Endothelial cell of umbilical vein (primary cell): ENCODE results near the gene ASB13. TPM values are rescaled to one million over a fixed set of nuclear protein-coding genes. Genes with fewer than 3 reads are reported as not detected.

Source experiments
- BruUV-seq: library from RNA; stranded (reverse); fragments of 400-500 nt; replicated peaks from 2 replicates; lab custom pipeline; 2021; lab: Mats Ljungman, UMichigan
- CTCF ChIA-PET: fragments of 300-600, 350-600 bp; sonication (Branson Sonifier 250); formaldehyde crosslinking; loops from one replicate; lab custom pipeline; 2021; ENCODE audit warnings: antibody characterized with exemption, inconsistent platforms; lab: Charles Lee
- POLR2A ChIA-PET: fragments of 300-600, 350-600 bp; sonication (Branson Sonifier 250); formaldehyde crosslinking; loops from one replicate; lab custom pipeline; 2021; ENCODE audit warnings: antibody characterized with exemption, inconsistent platforms; lab: Charles Lee
- DNase-seq: peaks from one replicate; pipeline ENCODE4 v3.0.0-alpha.2; 2011; ENCODE audit warnings: low read depth, low spot score
- FAIRE-seq: peaks from 2 replicates; lab custom pipeline; 2011; peaks lifted over from hg19 to GRCh38; lab: Jason Lieb, UNC
- H2AFZ ChIP-seq: 2 replicates; pipeline ENCODE4 v1.6.0; 2012; ENCODE audit warnings: low read depth, low read length, control low read depth, inconsistent platforms
- H3K27ac ChIP-seq: 2 replicates; pipeline ENCODE4 v1.5.1; 2011; ENCODE audit warnings: low read depth, mild to moderate bottlenecking, control low read depth, low read length, moderate library complexity; ENCODE audit not compliant: insufficient read depth
- H3K27me3 ChIP-seq, 2 experiments: 2 replicates each; pipeline versions ENCODE4 v1.6.0 to v1.6.1; 2011; ENCODE audit warnings: low read length in 2 of 2, mixed read lengths in 1 of 2; ENCODE audit not compliant: control insufficient read depth in 2 of 2, insufficient read depth in 2 of 2
- H3K36me3 ChIP-seq, 2 experiments: 2 replicates in 1 of 2; 3 replicates in 1 of 2; pipeline ENCODE4 v1.5.1; 2011; ENCODE audit warnings: low read length in 2 of 2, mild to moderate bottlenecking in 1 of 2, moderate library complexity in 1 of 2; ENCODE audit not compliant: control insufficient read depth in 2 of 2, insufficient read depth in 2 of 2; ENCODE audit errors: extremely low read depth in 1 of 2
- H3K4me1 ChIP-seq: 3 replicates; pipeline ENCODE4 v1.5.1; 2011; ENCODE audit warnings: mild to moderate bottlenecking, low read length; ENCODE audit not compliant: control insufficient read depth, insufficient read depth; ENCODE audit errors: extremely low read depth
- H3K4me2 ChIP-seq: 2 replicates; pipeline ENCODE4 v1.6.1; 2011; ENCODE audit warnings: low read length, control low read depth, mixed read lengths; ENCODE audit not compliant: insufficient read depth
- H3K4me3 ChIP-seq, 3 experiments: fragments of 200-600 bp in 1 of 3; sonication (generic), shearing (Covaris generic) in 1 of 3; replicated peaks in 1 of 3; 2 replicates each; pipeline ENCODE4 v1.5.1; 2011 to 2016; ENCODE audit warnings: control low read depth in 3 of 3, low read length in 3 of 3, mild to moderate bottlenecking in 2 of 3, inconsistent platforms in 1 of 3, low read depth in 1 of 3, moderate library complexity in 1 of 3; ENCODE audit not compliant: insufficient read depth in 1 of 3
- H3K79me2 ChIP-seq: 2 replicates; pipeline ENCODE4 v1.6.0; 2012; ENCODE audit warnings: low read length, inconsistent platforms; ENCODE audit not compliant: control insufficient read depth, insufficient read depth
- H3K9ac ChIP-seq: replicated peaks from 2 replicates; pipeline ENCODE3; 2011; ENCODE audit warnings: low read length, control low read depth; ENCODE audit not compliant: insufficient read depth; ENCODE audit errors: extremely low read depth
- H3K9me1 ChIP-seq: replicated peaks from 3 replicates; pipeline ENCODE4 v1.6.0; 2011; ENCODE audit warnings: mild to moderate bottlenecking, low read length; ENCODE audit not compliant: control insufficient read depth, insufficient read depth; ENCODE audit errors: extremely low read depth
- H3K9me3 ChIP-seq: replicated peaks from 2 replicates; pipeline ENCODE4 v1.5.1; 2012; ENCODE audit warnings: low read length, inconsistent platforms; ENCODE audit not compliant: control insufficient read depth, insufficient read depth
- H4K20me1 ChIP-seq: replicated peaks from 2 replicates; pipeline ENCODE3; 2011; ENCODE audit warnings: mild to moderate bottlenecking, low read length; ENCODE audit not compliant: control insufficient read depth, insufficient read depth; ENCODE audit errors: extremely low read depth
- CTCF ChIP-seq, 2 donors: IDR thresholded peaks; 1 replicate in 1 of 2; 2 replicates in 1 of 2; pipeline ENCODE4 v1.5.1; 2011; ENCODE audit warnings: low read length in 2 of 2, mild to moderate bottlenecking in 2 of 2, moderate library complexity in 2 of 2, control low read depth in 1 of 2, inconsistent platforms in 1 of 2, low read depth in 1 of 2; ENCODE audit not compliant: insufficient read depth in 1 of 2; ENCODE audit errors: extremely low read depth in 1 of 2
- EZH2 ChIP-seq: IDR thresholded peaks from 2 replicates; pipeline ENCODE4 v1.6.1; 2012; ENCODE audit warnings: borderline replicate concordance, low read depth, mild to moderate bottlenecking, moderate library complexity, low read length, inconsistent platforms; ENCODE audit not compliant: severe bottlenecking
- FOS ChIP-seq: IDR thresholded peaks from 2 replicates; pipeline ENCODE4 v1.6.1; 2011; ENCODE audit warnings: mild to moderate bottlenecking, low read length, moderate library complexity, borderline replicate concordance; ENCODE audit not compliant: insufficient read depth
- GATA2 ChIP-seq: IDR thresholded peaks from 2 replicates; pipeline ENCODE4 v1.7.0; 2011; ENCODE audit warnings: low read depth, mild to moderate bottlenecking, moderate library complexity, mixed read lengths, low read length; ENCODE audit not compliant: insufficient read length, insufficient read depth
- JUN ChIP-seq: IDR thresholded peaks from 2 replicates; pipeline ENCODE4 v1.6.1; 2011; ENCODE audit warnings: borderline replicate concordance, low read depth; ENCODE audit not compliant: insufficient read length, insufficient read depth
- MAX ChIP-seq: IDR thresholded peaks from 2 replicates; pipeline ENCODE4 v1.6.1; 2011; ENCODE audit not compliant: insufficient read depth, insufficient read length
- MYC ChIP-seq: IDR thresholded peaks from one replicate; pipeline ENCODE4 v1.6.1; 2011; ENCODE audit warnings: mild to moderate bottlenecking, low read depth, low read length
- POLR2A ChIP-seq: IDR thresholded peaks from 2 replicates; pipeline ENCODE4 v1.6.1; 2012; ENCODE audit warnings: low read depth, mild to moderate bottlenecking, control low read depth, low read length
- POLR2AphosphoS5 ChIP-seq: IDR thresholded peaks from 2 replicates; pipeline ENCODE4 v1.6.1; 2012; ENCODE audit warnings: low read depth, mild to moderate bottlenecking, control low read depth, low read length, moderate library complexity; ENCODE audit not compliant: insufficient read depth
- dilution Hi-C: fragments of 300-500 bp; cut with MboI; formaldehyde crosslinking; loops from one replicate; pipeline ENCODE4 v1.15.0; 2019; ENCODE audit warnings: low sequenced_read_pairs; ENCODE audit not compliant: extremely low pct_ligation_motif_present
- intact Hi-C: fragments of 100-400 bp; cut with micrococcal nuclease; formaldehyde crosslinking; loops from one replicate; pipeline ENCODE4 v1.10.0; 2022
- polyA plus RNA-seq, 4 experiments: library from polyadenylated mRNA; depleted of rRNA in 3 of 4; stranded (reverse) in 3 of 4; unstranded in 1 of 4; fragments of >200 nt; gene quantifications; 2 replicates each; pipeline versions ENCODE4 v1.2.1 to v1.2.3, GENCODE V29; 2011 to 2012; ENCODE audit warnings: missing spikeins in 1 of 4
- total RNA-seq: library from RNA; stranded (reverse); gene quantifications from 2 replicates; pipeline ENCODE4 v1.2.3, GENCODE V29; 2021

Gene ASB13
- total and polyA plus RNA-seq, 2 donors (not counting 3 experiments of a cell fraction or from before 2014, with no cell fraction given), result 6.3 to 7.3 TPM

GRCh38 chr10:5632446-5632845 lies 33.9 kb downstream of the ASB13 start:
- H3K79me2 ChIP-seq, result no peaks in the 10 kb centered on the region
- dilution Hi-C loops, result no loop called here
- no peak overlapping the region for H3K27ac ChIP-seq
- TF ChIP-seq MAX (no peak), EZH2 (no peak), MYC (no peak), CTCF (IDR thresholded peaks at IDR 0.05; ENCODE audit: extremely low read depth in 1 of 2, insufficient read depth in 1 of 2, low read depth in 1 of 2, low read length in 2 of 2) (no peak), POLR2A (no peak), FOS (no peak), POLR2AphosphoS5 (no peak), JUN (no peak), GATA2 (no peak)
- no peak for DNase-seq
- FAIRE-seq, result no peak
- no TSS peak for BruUV-seq
- H3K4me2 ChIP-seq, result no peak overlapping the region
- peaks cover 5% of the 10 kb centered on the region for H3K4me1 ChIP-seq
- ChIA-PET CTCF (no interaction called here), POLR2A (no interaction called here)
- no peaks in the 10 kb centered on the region for H4K20me1 ChIP-seq
- intact Hi-C loops, result no loop called here
- H3K9ac ChIP-seq, result no peak overlapping the region
- peaks cover 0 to 8% of the 10 kb centered on the region in 2 experiments for H3K27me3 ChIP-seq
- H3K36me3 ChIP-seq, result no peaks in the 10 kb centered on the region
- no peak overlapping the region for H2AFZ ChIP-seq
- no peak overlapping the region for H3K4me3 ChIP-seq
- no peaks in the 10 kb centered on the region for H3K9me3 ChIP-seq
- no peaks in the 10 kb centered on the region for H3K9me1 ChIP-seq
